ENCODE measurements around the gene MICOS13. TPM values are rescaled to one million over a fixed set of nuclear protein-coding genes. Genes with fewer than 3 reads are reported as not detected.
"Not testable (repeated sequence)": the region's sequence is repeated elsewhere in the genome, so short reads cannot be mapped to it uniquely, and the experiment has no call there.

Gene MICOS13, protein sequence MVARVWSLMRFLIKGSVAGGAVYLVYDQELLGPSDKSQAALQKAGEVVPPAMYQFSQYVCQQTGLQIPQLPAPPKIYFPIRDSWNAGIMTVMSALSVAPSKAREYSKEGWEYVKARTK
- total RNA-seq (2014; rRNA removed; shearing (Covaris generic)), result 222 and 223 TPM in 2 replicates

DNA sequence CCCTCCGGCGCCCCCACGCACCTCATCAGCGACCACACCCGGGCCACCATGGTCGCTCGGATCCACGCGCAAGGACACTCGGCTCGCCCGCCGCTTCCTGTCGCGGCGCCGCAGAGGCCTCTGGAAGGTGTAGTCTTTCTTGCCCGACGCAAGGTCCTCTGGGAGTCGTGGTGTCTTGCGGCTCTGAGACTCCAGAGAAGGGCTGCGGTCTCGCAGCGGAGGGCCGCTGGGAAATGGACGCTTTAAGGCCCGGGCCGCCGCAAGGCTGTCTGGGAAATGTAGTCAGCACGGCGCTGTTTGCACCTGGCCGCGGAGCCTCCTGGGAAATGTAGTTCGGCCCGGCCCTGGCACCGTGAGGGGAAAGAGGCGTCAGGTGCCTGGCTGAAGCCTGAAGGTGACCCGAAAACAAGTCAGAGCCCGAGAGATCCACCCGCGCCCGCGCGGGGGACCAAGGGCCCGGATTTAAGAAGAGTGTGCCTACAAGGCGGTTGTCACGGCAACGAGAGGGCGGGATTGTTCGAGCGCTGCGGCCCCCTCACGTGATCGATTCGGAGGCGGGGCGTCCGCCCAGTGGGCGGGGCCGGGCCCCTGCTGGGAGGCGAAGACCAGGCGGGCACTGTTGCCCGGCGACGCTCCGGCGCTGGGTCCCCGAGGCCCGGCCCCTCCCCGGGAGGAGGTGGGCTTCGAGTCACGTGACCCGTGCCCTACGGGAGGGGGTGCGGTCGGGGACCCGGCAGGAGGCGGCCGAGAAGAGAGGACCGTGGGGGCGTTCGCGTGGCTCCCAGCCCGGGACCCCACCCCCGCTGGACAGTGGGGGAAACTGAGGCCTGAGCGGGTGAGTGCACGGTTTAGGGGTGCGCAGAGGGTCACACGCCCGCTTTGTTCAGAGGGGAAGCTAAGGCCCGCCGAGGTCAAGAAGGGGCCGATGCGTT is at the start of gene MICOS13, which contains the start of gene HSD11B1L:
Gene MICOS13, minus strand, starts transcription at position 80 of the 932 bp plus-strand sequence. Its CDS starts 30 bp downstream, at position 50.
Gene HSD11B1L, plus strand, starts transcription at position 591 of the 932 bp plus-strand sequence. CDS start 3,806 bp downstream, outside the sequence.
- DNase-seq (ENCODE audit: low spot score), result peak; percentile 96

DNA sequence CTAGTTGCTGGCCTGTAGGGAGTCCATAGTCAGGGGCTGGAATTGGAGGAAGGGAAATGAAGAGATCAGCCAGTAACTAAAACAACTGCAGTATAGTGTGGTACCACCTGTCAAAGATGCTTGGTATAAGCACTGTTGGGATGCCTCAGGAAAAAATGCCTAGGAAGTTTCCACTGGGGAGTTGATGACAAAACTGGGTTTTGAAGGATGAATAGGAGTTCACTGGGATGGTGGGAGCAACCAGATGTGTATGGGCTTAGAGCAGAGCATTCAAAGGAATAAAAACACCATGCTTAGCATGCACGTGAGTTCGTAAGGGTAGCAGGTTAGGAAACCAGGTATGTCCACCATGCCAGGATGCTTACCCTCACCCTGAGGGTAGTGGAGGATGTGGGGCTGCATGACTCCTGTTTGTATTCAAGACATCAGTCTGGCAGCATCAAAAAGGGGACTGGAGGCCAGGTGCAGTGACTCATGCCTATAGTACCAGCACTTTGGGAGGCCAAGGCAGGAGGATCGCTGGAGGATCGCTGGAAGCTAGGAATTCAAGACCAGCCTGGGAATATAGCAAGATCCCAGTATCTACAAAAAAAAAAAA is 47.2 kb upstream of the MICOS13 start:
- no peak for DNase-seq (ENCODE audit: low spot score)

DNA sequence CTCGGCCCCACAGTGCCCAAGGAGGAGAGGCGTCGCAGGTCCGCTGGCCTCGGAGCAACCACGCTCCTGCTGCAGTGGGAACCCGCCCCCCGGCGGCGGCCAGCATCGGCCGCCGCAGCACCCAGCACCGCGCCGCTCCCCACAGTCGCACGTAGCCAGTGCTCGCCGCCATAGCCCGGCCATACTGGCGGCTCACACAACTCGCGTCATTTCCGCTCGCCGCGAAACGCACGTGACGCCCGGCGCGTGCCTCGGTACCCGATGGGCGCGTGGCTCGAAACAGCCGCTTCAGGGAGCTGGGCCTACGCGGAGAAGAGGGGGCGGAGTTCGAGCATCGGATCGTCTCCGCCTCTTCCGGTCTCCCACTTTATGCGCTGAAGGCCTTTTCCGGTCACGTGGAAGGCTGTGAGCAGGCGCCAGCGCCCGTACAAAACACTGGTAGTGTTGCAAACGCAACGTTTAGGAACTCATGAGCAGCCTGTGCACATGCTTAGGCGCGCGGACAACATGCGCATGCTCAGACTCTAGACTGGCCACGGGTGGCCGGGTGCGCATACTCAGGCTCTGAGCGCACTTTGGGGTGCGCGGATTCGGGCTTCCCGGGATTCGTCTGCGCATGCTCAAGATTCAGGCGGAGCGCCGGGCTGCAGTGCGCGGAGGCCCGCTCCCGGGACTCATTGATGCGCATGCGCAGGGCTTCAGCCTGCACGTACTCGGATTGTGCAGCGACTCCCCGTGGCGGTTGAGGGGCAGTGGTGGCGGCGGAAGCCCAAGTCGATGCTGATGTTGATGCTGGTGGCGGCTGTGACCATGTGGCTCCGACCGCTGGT is 39.9 kb upstream of the MICOS13 start, which contains the start of the genes CATSPERD and LONP1:
Gene CATSPERD, plus strand, starts transcription at position 677 of the 830 bp plus-strand sequence. Its CDS starts 101 bp downstream, at position 778.
Gene LONP1, minus strand, starts transcription at position 186 of the 830 bp plus-strand sequence. Its CDS starts 14 bp downstream, at position 172.
- DNase-seq (ENCODE audit: low spot score), result peak; percentile 96

DNA sequence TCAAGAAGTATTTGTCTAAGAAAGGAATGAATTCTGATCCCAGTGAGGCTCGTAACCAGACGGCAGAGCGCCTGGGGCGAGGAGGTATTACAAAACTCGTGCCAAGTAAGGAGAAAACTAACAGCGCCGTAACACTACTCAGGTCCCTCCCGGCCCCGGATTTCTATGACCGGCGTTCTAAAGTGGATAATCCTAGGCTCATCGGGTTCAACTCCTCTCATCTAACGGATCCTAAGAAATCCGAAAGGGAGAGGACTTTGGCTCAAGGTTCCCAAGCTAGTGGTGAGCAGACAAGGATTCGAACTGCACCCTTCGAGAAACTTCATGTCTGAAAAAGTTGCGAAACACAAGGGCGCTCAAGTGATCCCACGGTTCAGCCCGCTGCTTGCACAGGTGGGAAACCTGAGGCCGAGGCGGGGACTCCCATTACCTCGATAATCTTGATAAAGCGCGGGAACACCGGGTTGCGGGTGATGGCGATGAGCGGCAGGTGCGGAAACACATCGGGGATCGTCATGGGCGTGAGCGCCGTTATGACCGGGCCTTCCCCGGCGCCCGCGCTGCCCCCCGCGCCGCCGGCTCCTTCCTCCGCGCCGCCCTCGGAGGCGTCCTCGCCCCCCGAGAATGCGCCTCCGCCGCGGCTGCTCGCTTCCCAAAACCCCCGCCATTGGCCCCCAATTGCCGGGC is 39.1 kb upstream of the MICOS13 start:
- DNase-seq (ENCODE audit: low spot score), result peak; percentile 33

DNA sequence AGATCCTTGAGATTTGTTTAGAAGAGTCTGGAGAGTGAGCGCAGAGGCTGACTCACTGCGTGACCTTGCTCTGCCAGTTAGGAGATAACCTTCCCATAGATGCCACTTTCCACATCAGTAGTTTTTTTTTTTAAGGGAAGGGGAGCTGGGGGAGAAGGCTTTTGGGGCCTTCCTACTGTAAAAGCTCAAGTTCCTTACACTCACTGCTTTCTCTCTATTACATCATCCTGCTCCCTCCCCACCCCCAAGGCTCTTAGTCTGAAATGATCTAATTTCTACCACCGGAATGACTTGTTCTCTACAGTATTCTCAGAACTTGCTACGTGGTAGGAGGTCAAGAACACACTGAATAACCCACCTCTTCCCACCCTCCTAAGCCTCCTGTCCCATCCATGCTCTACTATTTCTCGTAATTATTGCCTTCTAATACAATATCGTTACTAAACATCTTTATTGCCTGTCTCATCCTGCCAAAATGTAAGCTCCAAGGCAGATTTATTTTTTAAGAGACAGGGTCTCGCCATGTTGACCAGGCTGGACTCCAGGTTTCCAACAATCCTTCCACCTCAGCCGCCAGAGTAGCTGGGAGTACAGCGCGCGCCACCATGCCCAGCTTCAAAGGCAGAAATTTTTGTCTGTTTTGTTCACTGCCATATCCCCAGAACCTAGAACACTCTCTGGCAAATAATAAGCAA is 38.4 kb upstream of the MICOS13 start:
- DNase-seq (ENCODE audit: low spot score), result peak; percentile 11

DNA sequence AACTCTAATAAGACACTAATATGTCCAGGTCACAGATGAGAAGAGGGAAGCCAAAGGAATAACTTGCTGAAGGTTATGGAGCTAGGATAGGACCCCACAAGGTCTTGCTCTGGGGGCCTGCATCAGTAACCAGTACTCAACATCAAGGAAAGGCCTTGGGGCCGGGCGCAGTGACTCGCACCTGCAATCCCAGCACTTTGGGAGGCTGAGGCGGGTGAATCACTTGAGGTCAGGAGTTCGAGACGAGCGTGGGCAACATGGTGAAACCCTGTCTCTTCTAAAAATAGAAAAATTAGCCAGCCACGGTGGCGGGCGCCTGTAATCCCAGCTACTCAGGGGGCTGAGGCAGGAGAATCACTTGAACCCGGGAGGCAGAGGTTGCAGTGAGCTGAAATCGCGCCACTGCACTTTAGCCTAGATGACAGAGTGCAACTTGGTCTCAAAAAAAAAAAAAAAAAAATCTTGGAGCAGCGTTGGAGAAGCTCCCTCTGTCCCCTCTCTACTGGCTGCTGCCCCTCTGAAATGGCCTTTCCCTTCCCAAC is 37.8 kb upstream of the MICOS13 start:
- DNase-seq (ENCODE audit: low spot score), result no peak

DNA sequence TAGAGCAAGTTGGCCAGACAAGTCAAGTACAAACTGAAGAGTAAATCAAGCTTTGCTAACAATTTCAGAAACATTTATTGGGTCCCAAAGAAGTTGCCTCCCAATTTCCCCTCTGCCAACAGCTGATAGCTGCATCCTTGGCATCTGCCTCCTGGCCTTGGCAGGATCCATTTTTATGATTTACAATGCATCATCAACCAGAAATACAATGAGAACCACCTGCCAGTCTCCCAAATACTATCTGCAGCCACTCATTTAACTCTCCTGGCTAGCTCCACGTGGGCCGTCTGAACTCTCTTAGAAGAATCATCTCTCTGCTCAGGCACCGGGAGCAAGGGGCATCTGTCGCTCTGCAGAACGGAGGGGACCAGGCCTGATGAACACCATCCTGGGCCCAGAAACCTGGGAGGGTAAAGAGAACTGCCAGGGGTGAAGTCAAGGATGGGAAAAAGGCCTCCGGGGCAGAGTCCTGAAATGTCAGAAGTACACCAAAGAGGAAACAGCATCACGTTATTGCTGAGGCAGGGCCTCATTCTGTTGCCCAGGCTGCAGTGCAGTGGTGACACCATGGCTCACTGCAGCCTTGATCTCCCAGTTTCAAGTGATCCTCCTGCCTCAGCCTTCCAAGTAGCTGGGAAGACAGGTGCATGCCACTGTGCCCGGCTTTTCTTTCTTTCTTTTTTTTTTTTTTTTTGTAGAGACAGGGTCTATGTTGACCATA is 37.1 kb upstream of the MICOS13 start:
- no peak for DNase-seq (ENCODE audit: low spot score)

DNA sequence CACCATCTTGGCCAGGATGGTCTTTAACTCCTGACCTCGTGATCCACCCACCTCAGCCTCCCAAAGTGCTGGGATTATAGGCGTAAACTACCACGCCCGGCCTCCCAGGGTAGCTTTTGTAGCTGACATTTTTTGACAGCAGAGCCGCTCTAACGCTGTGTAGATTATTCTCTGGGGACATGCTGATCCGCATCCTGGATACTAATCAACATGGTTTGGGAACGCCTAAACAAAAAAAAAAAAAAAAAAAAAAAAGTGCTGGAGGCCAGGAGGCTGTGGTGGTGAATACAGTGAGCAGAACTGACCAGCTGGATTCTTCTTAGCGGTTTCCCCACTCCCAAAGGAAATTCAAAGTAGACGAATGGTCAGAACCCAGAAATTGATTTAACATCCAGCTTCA is 34.5 kb upstream of the MICOS13 start:
- DNase-seq (ENCODE audit: low spot score), result no peak

DNA sequence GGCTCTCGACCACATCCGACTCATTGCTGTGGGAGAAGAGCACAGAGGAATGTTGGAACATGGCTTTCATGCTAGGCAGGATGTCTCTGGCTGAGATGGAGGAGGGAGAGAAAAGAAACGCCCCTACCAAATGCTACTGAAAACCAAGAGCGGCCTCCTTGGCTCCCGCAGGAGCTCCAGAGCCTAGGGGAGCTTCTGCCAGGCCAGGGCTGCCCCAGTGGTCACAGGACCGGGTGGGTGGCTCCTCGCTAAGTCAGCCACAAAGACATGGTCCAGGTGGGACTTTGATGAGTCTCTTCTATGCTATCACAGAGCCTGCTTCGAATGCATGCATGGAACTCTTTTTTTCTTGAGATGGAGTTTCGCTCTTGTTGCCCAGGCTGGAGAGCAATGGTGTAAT is 32.9 kb upstream of the MICOS13 start:
- DNase-seq (ENCODE audit: low spot score), result no peak

DNA sequence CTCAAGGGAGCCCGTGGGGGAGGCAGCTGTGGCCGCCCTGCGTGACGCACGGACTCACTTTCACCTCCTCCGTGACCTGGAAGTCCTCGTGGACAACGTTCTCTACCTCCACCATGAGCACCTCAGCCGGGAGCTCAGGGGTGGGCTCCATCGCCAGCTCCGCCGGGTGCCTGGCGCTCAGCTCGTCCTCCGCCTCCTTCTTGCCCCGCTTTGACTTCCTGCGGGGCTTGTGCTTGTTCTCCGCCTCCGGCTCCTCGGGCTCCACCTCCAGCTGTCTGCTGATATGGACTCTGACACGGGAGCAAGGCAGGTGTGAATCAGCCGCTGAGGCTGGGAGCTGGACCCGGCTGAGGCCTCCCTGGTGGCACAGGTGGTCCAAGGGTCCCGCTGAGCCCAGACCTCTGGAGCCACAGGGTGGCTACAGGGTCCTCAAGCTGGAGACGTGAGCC is 31.4 kb upstream of the MICOS13 start:
- DNase-seq (ENCODE audit: low spot score), result no peak

DNA sequence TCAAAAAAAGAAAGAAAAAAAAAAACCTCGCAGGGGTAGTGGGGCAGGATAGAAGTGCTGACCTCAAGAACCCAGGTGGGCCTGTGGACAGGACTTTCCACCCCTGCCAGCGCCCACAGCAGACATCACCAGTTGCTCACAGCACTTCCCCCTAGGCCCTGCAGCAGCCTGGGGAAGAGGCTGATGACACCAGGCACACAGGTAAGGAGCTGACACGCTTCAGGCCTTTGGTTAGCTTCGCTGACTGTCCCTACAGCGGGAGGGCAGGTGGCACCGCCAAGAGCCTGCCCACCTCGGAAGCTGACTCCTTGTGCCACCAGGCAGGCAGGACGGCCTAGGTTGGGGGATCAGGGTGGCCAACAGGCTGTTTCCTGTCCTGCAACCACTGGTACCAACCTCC is 30.7 kb upstream of the MICOS13 start:
- DNase-seq (ENCODE audit: low spot score), result no peak

DNA sequence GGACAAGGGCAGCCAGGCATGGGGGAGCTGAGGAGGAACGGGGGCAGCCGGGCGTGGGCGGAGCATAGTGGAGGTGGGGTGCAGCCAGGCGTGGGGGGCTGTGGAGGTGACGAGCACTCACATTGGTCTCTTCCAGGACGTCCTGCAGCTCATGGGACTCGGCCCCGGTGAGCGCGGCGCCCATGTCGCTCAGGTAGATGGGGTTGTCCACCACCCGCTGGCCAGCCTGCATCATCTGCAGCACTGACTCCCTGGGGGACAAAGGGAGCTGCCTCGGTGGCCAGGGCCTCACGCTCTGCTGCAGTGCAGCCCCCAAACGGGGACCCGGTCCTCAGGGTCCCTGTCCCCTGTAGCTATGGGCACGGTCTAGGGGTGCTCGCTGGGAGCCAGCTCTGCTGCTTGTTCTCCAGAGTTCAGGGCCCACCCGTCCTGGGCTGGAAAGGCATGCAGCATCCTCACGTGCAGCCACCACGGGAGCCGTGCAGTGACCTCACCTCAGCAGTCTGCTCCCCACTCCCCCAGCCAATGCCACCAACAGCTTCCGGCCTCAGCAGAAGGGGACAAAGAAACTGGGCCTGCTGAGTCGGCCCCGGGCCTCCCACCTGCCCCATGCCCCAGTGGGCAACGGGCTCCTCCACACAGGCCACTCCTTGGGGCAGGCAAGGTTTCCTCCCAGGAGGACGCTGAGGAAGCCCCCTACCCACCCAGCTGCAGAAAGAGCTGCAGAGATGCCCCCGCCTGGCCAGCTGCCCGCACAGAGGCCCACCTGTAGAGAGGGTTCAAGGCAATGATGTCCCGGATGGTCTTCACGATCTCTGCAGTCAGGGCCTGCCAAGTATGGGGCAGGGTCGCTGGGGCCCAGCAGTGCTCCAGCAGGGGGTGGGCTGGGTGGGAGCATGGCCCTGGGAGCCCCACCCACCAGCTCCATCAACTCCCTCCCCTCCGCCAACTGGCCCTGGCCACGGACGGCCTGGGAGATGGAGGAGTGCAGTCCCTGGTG is 27.6 kb upstream of the MICOS13 start:
- DNase-seq (ENCODE audit: low spot score), result no peak

DNA sequence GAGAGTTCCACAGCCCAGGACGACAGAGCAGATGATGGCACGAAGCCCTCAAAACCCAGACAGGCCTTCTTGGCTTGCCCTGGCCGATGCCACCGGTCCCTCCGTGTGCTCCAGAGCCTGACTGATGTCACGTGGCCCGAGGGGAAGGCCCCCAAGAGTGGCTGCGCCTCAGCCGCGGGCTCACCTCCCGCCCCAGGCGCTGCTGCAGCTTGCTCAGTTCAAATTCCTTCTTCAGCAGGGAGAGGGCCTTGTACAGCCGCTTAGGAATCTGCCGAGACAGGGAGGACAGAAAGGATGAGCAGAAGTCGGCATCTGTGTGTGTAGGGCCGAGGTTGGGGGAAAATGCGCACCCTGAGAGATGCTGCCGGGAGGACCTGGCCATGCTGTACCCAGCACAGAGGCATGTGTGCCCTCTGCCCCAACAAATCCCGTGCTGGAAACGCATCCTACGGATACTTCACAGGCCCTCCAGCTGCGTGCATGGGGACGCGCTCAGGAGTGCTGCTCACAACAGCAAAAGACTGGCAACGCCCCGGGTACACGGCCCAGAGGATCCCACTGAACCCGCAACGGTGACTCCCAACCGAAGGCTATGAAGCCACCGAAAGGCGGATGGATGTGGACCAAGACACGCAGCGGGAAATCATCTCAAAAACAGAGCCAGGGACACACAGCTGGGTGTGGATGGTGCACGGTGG is 26.7 kb upstream of the MICOS13 start:
- no peak for DNase-seq (ENCODE audit: low spot score)

DNA sequence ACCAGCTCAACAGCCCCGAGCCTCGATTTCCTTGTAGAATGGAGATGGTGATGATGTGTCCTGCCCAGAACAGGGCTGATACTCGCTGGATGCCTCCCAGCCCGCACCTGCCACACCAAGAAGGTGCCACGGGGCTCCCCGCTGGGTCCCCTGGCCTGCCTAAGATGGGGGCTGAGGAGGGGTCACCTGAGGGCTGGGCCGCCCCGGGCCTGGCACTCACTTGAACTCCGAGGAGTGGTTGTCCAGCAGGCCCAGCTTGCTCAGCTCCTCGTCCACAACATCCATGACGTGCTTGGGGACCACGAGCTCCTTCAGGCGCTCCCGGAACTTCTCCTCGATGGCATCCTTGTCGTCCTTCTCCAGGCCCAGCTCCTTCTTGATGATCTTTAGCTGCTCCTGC is 25.2 kb upstream of the MICOS13 start:
- no peak for DNase-seq (ENCODE audit: low spot score)

DNA sequence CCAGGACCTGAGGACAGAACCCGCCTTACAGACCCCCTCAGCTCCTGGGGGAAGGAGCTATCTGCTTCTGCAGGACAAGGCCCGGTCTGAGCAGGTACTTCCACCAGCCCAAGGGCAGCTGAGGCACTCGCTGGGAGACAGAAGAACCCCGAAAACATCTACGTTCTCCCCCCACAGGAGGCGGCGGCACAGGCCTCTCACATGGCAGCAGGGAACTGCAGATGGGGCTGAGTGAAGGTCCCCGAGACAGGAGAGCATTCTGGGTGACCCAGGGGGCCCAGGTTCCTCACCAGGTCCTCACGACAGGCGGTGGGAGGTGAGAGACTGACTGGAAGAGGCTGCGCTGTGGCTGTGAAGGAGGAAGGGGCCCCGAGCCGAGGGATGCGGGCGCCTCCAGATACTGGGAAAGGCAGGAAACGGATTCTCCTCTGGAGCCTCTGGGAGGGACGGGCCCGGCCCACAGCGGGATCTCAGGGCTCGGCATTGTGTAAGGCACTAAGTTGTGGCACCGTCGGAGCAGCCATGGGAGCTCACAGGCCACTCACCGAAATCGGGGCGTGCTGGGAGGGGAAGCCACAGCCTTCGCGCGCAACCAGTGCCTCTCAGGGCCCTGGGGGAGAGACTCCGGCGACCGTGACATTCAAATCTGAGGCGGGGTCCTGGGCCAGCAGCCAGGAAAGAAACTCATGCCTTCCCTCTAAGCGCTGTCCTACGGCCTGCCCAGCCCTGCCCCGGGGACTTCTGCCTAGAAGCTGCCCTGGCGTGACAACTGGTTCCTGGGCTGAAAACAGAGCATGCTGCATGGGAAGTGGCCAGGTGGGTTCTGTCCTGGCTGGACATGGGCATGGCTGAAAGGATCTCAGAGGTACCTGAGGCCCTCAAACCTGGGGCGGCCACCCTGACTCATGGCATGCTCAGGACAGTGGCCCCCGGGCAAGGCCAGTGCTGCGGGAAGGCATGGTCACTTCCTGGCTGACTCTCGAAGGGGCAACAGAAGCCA is 23.8 kb upstream of the MICOS13 start:
- DNase-seq (ENCODE audit: low spot score), result no peak

DNA sequence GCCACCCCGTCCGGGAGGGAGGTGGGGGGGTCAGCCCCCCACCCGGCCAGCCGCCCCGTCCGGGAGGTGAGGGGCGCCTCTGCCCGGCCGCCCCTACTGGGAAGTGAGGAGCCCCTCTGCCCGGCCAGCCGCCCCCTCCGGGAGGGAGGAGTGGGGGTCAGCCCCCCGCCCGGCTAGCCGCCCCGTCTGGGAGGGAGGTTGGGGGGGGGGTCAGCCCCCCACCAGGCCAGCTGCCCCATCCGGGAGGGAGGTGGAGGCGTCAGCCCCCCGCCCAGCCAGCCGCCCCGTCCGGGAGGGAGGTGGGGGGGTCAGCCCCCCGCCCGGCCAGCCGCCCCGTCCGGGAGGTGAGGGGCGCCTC is 21.7 kb upstream of the MICOS13 start:
- not testable (repeated sequence) for DNase-seq (ENCODE audit: low spot score)
